Activated CD4-positive, alpha-beta T cell treated with anti-CD3 and anti-CD28 coated beads, Interleukin-2, amount 50 U/mL, for 1 hour (primary cell): Measurements from ENCODE around the gene PKIB.
"Not testable (repeated sequence)": the region's sequence is repeated elsewhere in the genome, so short reads cannot be mapped to it uniquely, and the experiment has no call there.

Source experiments
- DNase-seq: peaks from one replicate; pipeline ENCODE4 v3.0.0-alpha.2; 2020

The PKIB gene

GRCh38 chr6:122713138-122713537 is 102.9 kb downstream of the PKIB start:
- DNase-seq = no peak

GRCh38 chr6:122714059-122714458 is 103.9 kb downstream of the PKIB start:
- DNase-seq = no peak

GRCh38 chr6:122715725-122716124 is 105.5 kb downstream of the PKIB start:
- no peak for DNase-seq

GRCh38 chr6:122717350-122717749 is 107.1 kb downstream of the PKIB start:
- DNase-seq = no peak

GRCh38 chr6:122718616-122719015 is 108.4 kb downstream of the PKIB start:
- no peak for DNase-seq

- no peak for DNase-seq
These were observed 109.0 kb downstream of the PKIB start for GRCh38 chr6:122719176-122719575.

- no peak for DNase-seq
These were observed 112.5 kb downstream of the PKIB start for GRCh38 chr6:122722746-122723145.

GRCh38 chr6:122726649-122727048 is 116.4 kb downstream of the PKIB start:
- DNase-seq = no peak

GRCh38 chr6:122727244-122727643 is 117.0 kb downstream of the PKIB start:
- DNase-seq = no peak

- DNase-seq = no peak
These were observed 120.1 kb downstream of the PKIB start for GRCh38 chr6:122730334-122730733.

GRCh38 chr6:122730775-122731386 is 120.7 kb downstream of the PKIB start:
- DNase-seq = no peak

- DNase-seq = no peak
These were observed 123.1 kb downstream of the PKIB start for GRCh38 chr6:122733259-122733658.

- DNase-seq = no peak
These were observed 124.6 kb downstream of the PKIB start for GRCh38 chr6:122734529-122735395.

- no peak for DNase-seq
These were observed 125.4 kb downstream of the PKIB start for GRCh38 chr6:122735582-122735981.

GRCh38 chr6:122736163-122736562 is 126.0 kb downstream of the PKIB start:
- no peak for DNase-seq

GRCh38 chr6:122736616-122737015 is 126.4 kb downstream of the PKIB start:
- DNase-seq = no peak

GRCh38 chr6:122740091-122740490 is 129.9 kb downstream of the PKIB start:
- DNase-seq = no peak

- no peak for DNase-seq
These were observed 130.7 kb downstream of the PKIB start for GRCh38 chr6:122740936-122741335.

- not testable (repeated sequence) for DNase-seq
These were observed 134.0 kb downstream of the PKIB start for GRCh38 chr6:122744247-122744646.

- not testable (repeated sequence) for DNase-seq
These were observed 134.7 kb downstream of the PKIB start for GRCh38 chr6:122744856-122745255.

- no peak for DNase-seq
These were observed 136.5 kb downstream of the PKIB start for GRCh38 chr6:122746688-122747087.

- no peak for DNase-seq
These were observed 137.4 kb downstream of the PKIB start for GRCh38 chr6:122747573-122747972.

- not testable (repeated sequence) for DNase-seq
These were observed 138.7 kb downstream of the PKIB start for GRCh38 chr6:122748945-122749344.

- DNase-seq = no peak
These were observed 139.3 kb downstream of the PKIB start for GRCh38 chr6:122749451-122750050.
